GM19099 (cell line): ENCODE data around the gene EPS8L1.

ENCODE experiments used
- POLR2A ChIP-seq: IDR thresholded peaks from 3 replicates; pipeline ENCODE4 v1.6.1; 2011; ENCODE audit warnings: low read depth; ENCODE audit not compliant: insufficient read length; ENCODE audit errors: extremely low read depth

The EPS8L1 gene

DNA sequence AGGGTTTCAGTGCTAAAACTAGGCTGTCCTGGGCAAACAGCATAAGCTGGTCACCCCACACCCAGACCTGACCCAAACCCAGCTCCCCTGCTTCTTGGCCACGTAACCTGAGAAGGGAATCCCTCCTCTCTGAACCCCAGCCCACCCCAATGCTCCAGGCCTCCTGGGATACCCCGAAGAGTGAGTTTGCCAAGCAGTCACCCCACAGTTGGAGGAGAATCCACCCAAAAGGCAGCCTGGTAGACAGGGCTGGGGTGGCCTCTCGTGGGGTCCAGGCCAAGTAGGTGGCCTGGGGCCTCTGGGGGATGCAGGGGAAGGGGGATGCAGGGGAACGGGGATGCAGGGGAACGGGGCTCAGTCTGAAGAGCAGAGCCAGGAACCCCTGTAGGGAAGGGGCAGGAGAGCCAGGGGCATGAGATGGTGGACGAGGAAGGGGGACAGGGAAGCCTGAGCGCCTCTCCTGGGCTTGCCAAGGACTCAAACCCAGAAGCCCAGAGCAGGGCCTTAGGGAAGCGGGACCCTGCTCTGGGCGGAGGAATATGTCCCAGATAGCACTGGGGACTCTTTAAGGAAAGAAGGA lies 39.0 kb downstream of the EPS8L1 start:
- TF ChIP-seq POLR2A = no peak

DNA sequence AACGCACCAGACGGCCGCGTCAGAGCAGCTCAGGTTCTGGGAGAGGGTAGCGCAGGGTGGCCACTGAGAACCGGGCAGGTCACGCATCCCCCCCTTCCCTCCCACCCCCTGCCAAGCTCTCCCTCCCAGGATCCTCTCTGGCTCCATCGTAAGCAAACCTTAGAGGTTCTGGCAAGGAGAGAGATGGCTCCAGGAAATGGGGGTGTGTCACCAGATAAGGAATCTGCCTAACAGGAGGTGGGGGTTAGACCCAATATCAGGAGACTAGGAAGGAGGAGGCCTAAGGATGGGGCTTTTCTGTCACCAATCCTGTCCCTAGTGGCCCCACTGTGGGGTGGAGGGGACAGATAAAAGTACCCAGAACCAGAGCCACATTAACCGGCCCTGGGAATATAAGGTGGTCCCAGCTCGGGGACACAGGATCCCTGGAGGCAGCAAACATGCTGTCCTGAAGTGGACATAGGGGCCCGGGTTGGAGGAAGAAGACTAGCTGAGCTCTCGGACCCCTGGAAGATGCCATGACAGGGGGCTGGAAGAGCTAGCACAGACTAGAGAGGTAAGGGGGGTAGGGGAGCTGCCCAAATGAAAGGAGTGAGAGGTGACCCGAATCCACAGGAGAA lies 39.9 kb downstream of the EPS8L1 start:
- TF ChIP-seq POLR2A = no peak

DNA sequence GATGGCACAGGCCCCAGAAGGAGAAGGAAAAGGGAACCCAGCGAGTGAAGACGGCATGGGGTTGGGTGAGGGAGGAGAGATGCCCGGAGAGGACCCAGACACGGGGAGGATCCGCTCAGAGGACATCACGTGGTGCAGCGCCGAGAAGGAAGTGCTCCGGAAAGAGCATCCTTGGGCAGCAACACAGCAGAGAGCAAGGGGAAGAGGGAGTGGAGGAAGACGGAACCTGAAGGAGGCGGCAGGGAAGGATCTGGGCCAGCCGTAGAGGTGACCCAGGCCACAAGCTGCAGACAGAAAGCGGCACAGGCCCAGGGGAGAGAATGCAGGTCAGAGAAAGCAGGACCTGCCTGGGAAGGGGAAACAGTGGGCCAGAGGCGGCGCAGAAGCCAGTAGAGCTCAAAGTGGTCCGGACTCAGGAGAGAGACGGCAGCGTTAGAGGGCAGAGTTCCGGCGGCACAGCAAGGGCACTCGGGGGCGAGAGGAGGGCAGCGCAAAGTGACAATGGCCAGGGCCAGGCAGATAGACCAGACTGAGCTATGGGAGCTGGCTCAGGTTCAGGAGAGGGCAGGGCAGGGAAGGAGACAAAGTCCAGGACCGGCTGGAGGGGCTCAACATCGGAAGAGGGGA lies 40.7 kb downstream of the EPS8L1 start:
- TF ChIP-seq POLR2A = no peak

DNA sequence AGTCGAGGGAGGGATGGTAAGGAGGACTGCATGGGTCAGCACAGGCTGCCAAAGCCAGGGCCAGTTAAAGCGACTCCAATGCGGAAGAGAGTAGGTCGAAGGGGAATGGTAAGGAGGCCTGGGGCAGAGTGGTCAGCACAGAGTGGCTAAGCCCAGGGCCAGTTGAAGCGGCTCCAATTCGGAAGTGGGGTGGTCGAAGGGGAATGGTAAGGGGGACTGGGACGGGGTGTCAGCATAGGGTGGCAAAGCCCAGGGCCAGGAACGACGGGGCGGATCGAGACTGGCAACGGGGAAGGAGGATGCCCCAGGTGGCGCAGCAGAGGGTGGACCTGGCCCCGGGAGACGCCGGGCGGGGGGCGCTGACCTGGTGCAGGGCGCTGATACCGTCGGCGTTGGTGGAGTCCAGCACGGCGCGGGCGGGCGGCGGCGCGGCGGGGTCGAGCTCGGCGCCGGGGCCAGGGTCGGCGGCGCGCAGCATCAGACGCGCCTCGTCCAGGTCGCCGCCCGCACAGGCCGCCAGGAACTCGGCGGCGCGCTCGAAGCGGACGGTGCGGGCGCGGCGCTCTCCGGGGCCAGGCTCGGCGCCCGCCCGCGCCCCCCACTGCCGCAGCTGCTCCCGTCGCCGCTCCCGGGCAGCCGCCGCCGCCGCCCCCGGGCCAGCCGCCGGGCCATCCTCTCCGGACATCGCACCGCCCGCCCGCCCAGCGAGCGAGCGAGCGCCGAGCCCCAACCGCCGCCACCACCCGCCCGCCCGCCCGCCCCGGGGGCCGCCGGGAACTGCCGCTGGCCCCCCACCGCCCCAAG lies 41.4 kb downstream of the EPS8L1 start, which contains the start of gene PPP1R12C:
TSS of gene PPP1R12C (minus strand) at position 779 of the 804 bp plus-strand sequence. CDS start at position 685, 94 bp downstream.
- no peak for TF ChIP-seq POLR2A

DNA sequence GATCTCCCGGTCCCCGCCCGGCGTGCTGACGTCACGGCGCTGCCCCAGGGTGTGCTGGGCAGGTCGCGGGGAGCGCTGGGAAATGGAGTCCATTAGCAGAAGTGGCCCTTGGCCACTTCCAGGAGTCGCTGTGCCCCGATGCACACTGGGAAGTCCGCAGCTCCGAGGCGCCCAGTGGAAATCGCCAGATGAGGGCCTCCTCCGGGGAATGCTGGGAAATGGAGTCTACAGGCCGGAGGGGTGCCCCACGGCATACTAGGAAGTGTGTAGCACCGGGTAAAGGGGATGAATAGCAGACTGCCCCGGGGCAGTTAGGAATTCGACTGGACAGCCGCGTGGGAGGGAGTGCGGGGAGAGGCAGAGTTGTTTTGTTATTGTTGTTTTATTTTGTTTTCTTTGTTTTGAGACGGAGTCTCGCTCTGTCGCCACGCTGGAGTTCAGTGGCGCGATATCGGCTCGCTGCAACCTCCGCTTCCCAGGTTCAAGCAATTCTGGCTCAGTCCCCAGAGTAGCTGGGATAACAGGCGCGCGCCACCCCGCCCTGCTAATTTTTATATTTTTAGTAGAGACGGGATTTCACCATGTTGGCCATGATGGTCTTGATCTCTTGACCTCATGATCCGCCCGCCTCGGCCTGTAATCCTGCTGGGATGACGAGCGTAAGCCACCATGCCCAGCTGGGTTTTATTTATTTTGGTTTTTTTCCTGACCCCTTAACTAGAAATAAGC lies 42.2 kb downstream of the EPS8L1 start:
- peak; percentile 80 for TF ChIP-seq POLR2A

DNA sequence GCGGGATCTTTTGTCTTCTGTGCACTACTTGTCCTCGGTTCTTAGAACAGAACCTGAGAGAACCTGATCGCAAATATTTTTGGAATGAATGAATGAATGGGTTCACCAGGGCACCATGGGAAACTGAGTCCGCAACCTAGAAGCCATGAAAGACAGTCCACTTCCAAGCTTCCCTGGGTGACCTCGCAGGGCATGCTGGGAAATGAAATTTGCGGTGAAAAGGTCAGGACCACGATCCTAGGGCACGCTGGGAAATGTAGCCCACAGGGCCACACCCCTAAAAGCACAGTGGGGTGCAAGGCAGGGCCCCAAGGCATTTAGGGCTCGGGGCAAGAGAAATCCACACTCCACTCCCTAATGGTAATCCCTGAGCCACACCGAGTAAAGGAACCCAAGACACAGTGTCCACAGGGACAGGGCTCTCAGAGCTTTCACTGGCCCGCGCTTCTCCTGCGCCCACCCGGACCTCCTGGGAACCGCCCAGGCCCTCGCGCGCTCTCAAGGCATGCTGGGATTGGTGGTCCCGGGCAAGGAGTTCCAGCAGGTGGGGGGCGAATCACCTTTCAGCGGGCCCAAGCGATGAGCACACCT lies 42.8 kb downstream of the EPS8L1 start:
- TF ChIP-seq POLR2A = no peak

DNA sequence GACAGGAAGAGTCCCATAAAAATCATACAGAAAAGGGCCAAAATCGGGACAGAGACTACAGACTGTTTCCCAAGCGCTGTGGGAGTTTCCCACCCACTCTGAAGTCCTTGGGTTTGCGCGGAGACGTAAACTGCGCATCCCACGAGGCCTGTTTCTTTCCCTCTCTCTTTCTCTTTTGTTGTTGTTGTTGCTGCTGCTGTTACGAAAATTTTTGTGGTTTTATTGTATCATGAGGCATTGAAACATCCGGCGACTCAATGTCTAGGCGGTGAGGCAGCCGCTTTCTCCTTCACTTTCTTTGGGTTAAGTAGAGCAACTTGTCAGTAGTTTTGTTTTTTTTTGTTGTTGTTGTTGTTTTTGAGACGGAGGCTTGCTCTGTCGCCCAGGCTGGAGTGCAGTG lies 43.4 kb downstream of the EPS8L1 start:
- TF ChIP-seq POLR2A = no peak

DNA sequence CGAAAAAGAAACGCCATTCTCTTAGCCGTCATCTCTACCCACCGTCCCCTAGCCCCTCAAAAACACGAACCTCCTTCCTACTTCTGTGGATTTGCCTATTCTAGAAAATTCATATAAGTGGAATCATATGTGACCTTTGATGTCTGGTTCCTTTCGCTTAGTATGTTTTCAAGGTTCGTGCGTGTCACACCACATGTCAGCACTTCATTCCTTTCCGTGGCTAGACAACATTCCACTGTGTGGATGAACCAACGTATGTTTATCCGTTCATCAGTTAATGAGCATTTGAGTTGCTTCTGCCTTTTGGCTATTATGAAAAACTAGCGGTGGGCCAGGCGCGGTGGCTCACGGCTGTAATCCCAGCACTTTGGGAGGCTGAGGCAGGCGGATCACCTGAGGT lies 55.8 kb downstream of the EPS8L1 start:
- TF ChIP-seq POLR2A = no peak

DNA sequence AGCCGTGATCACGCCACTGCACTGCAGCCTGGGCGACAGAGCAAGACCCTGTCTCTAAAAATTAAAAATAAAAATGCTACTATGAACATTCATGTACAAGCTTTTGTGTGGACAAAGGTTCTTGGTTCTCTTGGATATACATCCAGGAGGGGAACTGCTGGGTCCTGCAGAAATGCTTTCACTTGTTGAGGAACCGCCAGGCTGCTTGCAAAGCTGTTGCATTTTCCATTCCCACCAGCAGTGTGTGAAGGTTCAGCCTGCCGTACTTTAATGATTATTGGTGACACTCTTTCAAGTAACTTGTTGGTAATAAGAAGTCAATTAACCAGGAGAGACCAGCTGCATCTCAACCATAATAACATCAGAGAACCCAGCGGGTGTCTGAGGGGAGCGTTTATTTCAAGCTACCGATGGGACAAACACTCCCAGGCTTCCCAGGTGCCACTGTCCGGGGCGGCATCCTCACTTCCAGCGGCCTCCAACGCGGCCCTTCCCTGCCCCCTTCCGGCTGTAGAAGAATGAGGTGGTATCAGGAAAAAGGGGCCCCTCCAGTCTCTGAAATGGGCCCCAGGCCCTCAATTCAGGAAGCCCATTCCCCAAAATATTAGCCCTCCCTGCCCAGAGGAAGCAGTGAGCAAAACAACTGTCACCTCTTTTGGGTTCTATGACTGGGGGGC lies 56.9 kb downstream of the EPS8L1 start:
- no peak for TF ChIP-seq POLR2A

DNA sequence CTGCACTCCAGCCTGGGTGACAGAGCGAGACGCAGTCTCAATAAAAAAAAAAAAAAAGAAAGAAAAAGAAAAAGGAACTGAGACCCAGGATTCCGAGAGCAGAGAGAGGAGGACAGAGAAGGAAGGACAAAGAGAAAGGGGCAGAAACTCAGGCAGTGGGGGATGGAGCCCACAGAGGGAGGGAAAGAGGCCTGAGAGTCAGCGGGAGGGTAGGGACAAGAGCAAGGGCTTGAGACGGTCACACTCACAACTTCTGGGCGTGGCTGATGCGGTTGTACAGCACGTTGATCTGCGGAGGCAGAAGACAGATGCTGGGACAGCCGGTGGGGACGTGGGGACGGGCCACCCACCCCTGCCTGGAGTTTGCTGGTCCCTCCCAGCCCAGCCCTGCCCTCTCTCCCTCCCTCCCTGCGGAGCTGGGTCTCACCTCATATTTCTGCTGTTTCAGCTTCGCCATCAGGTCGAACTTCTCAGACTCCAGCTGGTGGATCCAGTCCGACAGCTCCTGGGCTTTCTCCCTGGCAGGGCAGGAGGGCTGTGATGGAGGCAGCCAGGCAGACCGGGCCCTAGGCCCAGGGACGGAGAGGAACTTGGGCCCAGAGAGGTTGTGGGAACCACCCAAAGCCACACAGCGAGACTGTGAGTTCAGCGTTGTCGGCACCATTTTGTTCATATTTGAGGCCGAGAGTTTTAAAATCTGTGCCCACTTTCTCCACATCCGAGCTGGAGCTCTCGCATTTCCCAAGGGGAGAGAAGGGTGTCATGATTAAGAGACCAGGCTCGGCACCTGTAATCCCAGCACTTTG lies 58.2 kb downstream of the EPS8L1 start:
- no peak for TF ChIP-seq POLR2A

DNA sequence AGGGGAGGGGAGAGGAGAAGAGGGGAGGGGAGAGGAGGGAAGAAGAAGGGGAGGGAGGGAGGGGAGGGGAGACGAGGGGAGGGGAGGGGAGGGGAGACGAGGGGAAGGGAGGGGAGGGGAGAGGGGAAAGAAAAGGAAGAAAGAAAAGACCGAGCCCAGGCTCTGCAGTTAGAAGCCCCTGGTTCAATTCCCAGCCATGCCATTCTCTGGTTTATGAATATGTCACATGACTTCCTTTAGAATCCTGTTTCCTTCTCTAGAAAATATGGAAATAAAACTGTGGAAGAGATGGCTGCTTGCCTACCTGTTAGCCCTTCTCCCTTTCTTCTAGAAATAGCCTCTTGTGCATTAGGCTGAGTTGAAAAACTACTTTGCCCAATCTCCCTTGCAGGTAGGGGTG lies 59.1 kb downstream of the EPS8L1 start:
- no peak for TF ChIP-seq POLR2A

DNA sequence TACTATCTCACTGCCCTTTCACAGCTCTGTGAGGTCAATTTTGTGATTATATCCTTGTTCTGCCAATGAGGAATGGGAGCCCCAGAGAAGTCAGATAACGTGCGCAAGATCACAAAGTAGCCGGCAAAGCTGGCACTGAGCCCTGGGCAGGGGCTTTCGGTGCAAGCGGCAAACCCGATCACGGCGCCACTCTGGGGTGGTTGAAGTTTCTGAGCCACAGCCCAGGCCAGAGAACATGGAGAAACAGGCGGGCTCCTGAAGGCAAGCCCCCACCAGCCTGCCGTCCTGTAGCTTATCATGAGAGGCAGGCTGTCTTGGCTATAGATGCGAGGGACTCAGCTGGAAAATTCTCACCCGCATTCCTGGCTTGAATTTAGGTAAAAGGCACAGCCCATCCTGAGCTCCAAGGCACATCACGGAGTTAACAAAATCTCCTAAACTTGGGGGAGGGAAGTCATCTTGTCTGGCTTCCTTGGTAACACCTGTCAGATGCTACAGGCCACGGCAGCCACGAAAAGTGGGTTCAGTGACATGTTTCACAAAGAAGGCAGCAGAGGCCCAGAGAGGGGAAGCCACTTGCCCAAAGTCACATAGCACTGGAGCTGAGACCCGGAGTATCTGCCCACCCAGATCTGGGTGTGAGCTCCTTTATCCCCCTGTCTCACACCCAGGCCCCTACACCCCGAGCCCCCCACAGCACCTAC lies 60.9 kb downstream of the EPS8L1 start:
- no peak for TF ChIP-seq POLR2A
